SK-N-SH (cell line): ENCODE data around the gene COX10.

Source experiments
- EP300 ChIP-seq, 2 experiments: IDR thresholded peaks; 2 replicates each; pipeline versions ENCODE4 v1.4.0 to v1.6.1; 2012; ENCODE audit warnings: borderline replicate concordance in 1 of 2, low read depth in 1 of 2, low read length in 1 of 2
- EZH2phosphoT487 ChIP-seq: fragments of 200-600 bp; sonication (generic); IDR thresholded peaks from 2 replicates; pipeline ENCODE4 v1.6.1; 2017; ENCODE audit warnings: low read depth, mixed run types, mild to moderate bottlenecking, antibody characterized with exemption, moderate library complexity, borderline replicate concordance
- FOXJ3 ChIP-seq: sonication (generic); formaldehyde crosslinking; IDR thresholded peaks from 2 replicates; pipeline ENCODE4 v1.5.1; 2020; ENCODE audit warnings: mild to moderate bottlenecking, missing genetic modification reagents
- GABPA ChIP-seq: IDR thresholded peaks from 2 replicates; pipeline ENCODE4 v1.4.0; 2012; ENCODE audit warnings: low read depth, mild to moderate bottlenecking
- MXI1 ChIP-seq: IDR thresholded peaks from 2 replicates; pipeline ENCODE4 v1.6.1; 2012; ENCODE audit warnings: mild to moderate bottlenecking, low read depth, low read length, improper control_type of control experiment
- RAD21 ChIP-seq: IDR thresholded peaks from 2 replicates; pipeline ENCODE4 v1.6.1; 2012; ENCODE audit warnings: mild to moderate bottlenecking, low read length
- RCOR1 ChIP-seq: fragments of 150-350 bp; IDR thresholded peaks from 2 replicates; pipeline ENCODE4 v1.6.1; 2017; ENCODE audit warnings: antibody characterized with exemption, low read length
- SMC3 ChIP-seq: IDR thresholded peaks from 2 replicates; pipeline ENCODE4 v1.6.1; 2012; ENCODE audit warnings: low read depth, low read length, improper control_type of control experiment
- TAF1 ChIP-seq: IDR thresholded peaks from 2 replicates; pipeline ENCODE4 v1.6.1; 2012; ENCODE audit warnings: low read depth, mild to moderate bottlenecking, low read length, moderate library complexity, borderline replicate concordance
- YY1 ChIP-seq: IDR thresholded peaks from 2 replicates; pipeline ENCODE4 v1.4.0; 2012; ENCODE audit warnings: low read depth, mild to moderate bottlenecking
- TF ChIP-seq, protein P1 (sequence below): fragments of 200-600 bp; sonication (generic); IDR thresholded peaks from 2 replicates; pipeline ENCODE4 v1.6.1; 2017; ENCODE audit warnings: antibody characterized with exemption, mild to moderate bottlenecking, moderate library complexity
- TF ChIP-seq, protein P2 (sequence below): fragments of 150-350 bp; IDR thresholded peaks from 2 replicates; pipeline ENCODE4 v1.6.1; 2017; ENCODE audit warnings: antibody characterized with exemption, low read length, low read depth, borderline replicate concordance
- TF ChIP-seq, protein P3 (sequence below): IDR thresholded peaks from 2 replicates; pipeline ENCODE4 v1.4.0; 2012; ENCODE audit warnings: low read depth

DNA sequence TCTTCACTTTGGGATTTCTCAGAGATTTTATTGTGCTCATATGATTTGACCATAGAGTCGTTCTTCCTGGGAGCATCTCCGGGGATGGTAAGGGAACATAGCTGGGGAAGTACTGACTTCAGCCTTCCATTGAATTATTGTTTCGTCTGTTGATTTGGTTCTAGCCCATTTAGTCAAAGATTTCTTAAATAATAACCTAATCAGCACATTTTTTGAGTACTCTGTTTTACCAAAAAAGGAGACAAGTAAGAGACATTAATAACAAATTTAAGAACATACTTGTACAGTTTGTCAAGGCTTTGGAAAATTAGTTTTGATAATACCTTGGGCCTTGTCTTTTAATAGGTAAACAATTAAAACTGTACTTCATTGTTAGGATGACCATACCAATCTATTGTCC lies 89.4 kb downstream of the COX10 start:
- TF ChIP-seq, protein P1, sequence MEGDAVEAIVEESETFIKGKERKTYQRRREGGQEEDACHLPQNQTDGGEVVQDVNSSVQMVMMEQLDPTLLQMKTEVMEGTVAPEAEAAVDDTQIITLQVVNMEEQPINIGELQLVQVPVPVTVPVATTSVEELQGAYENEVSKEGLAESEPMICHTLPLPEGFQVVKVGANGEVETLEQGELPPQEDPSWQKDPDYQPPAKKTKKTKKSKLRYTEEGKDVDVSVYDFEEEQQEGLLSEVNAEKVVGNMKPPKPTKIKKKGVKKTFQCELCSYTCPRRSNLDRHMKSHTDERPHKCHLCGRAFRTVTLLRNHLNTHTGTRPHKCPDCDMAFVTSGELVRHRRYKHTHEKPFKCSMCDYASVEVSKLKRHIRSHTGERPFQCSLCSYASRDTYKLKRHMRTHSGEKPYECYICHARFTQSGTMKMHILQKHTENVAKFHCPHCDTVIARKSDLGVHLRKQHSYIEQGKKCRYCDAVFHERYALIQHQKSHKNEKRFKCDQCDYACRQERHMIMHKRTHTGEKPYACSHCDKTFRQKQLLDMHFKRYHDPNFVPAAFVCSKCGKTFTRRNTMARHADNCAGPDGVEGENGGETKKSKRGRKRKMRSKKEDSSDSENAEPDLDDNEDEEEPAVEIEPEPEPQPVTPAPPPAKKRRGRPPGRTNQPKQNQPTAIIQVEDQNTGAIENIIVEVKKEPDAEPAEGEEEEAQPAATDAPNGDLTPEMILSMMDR, result no peak
- TF ChIP-seq TAF1 (no peak), SMC3 (no peak), EZH2phosphoT487 (no peak), GABPA (no peak), FOXJ3 (CRISPR knock-in tag) (no peak), EP300 (IDR thresholded peaks at IDR 0.05; ENCODE audit: borderline replicate concordance in 1 of 2, low read depth in 1 of 2, low read length in 1 of 2) (no peak), RCOR1 (no peak), MXI1 (no peak), YY1 (no peak), RAD21 (no peak)
- TF ChIP-seq, protein P2, sequence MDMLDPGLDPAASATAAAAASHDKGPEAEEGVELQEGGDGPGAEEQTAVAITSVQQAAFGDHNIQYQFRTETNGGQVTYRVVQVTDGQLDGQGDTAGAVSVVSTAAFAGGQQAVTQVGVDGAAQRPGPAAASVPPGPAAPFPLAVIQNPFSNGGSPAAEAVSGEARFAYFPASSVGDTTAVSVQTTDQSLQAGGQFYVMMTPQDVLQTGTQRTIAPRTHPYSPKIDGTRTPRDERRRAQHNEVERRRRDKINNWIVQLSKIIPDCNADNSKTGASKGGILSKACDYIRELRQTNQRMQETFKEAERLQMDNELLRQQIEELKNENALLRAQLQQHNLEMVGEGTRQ, result no peak
- TF ChIP-seq, protein P3, sequence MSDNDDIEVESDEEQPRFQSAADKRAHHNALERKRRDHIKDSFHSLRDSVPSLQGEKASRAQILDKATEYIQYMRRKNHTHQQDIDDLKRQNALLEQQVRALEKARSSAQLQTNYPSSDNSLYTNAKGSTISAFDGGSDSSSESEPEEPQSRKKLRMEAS, result no peak
